SK-N-SH (cell line): ENCODE results near the gene THOC7. TPM values are rescaled to one million over a fixed set of nuclear protein-coding genes. Genes with fewer than 3 reads are reported as not detected.

ENCODE experiments used
- CTCF ChIA-PET: fragments of 300-600, 350-600 bp; formaldehyde crosslinking; extraction: SDS; loops from one replicate; lab custom pipeline; 2021; lab: Yijun Ruan, JAX
- POLR2A ChIA-PET: fragments of 350-600 bp; sonication (Branson Sonifier 250); formaldehyde crosslinking; extraction: SDS; loops from one replicate; lab custom pipeline; 2020; ENCODE audit warnings: antibody characterized with exemption, inconsistent platforms; lab: Yijun Ruan, JAX
- DNase-seq: peaks from one replicate; pipeline ENCODE4 v3.0.0; 2012
- H2AFZ ChIP-seq: fragments of 200-600 bp; sonication (generic); 2 replicates; pipeline ENCODE4 v1.8.1; 2016; ENCODE audit warnings: antibody characterized with exemption, mild to moderate bottlenecking, low read depth
- H3F3A ChIP-seq: fragments of 200-600 bp; sonication (generic); replicated peaks from 2 replicates; pipeline ENCODE3; 2016; ENCODE audit warnings: antibody characterized with exemption, mild to moderate bottlenecking; ENCODE audit not compliant: insufficient read depth
- H3K27ac ChIP-seq, 2 experiments: fragments of 200-500 bp in 1 of 2; fragments of 200-600 bp in 1 of 2; sonication (Bioruptor generic) in 1 of 2; sonication (generic), shearing (Covaris generic) in 1 of 2; 2 replicates each; pipeline versions ENCODE4 v1.5.1 to v1.6.1; 2014 to 2016; ENCODE audit warnings: low read depth in 2 of 2, inconsistent platforms in 1 of 2, low read length in 1 of 2, mild to moderate bottlenecking in 1 of 2, mixed read lengths in 1 of 2
- H3K27me3 ChIP-seq: fragments of 200-600 bp; sonication (generic), shearing (Covaris generic); 2 replicates; pipeline ENCODE4 v1.6.1; 2016; ENCODE audit warnings: mixed run types; ENCODE audit not compliant: insufficient read depth
- H3K36me3 ChIP-seq, 2 experiments: fragments of 200-500 bp in 1 of 2; fragments of 200-600 bp in 1 of 2; sonication (Bioruptor generic) in 1 of 2; sonication (generic) in 1 of 2; replicated peaks in 1 of 2; 2 replicates each; pipeline versions ENCODE3 to v1.5.1; 2014 to 2016; ENCODE audit warnings: low read length in 1 of 2, mild to moderate bottlenecking in 1 of 2; ENCODE audit not compliant: insufficient read depth in 2 of 2, control insufficient read depth in 1 of 2
- H3K4me1 ChIP-seq, 2 experiments: fragments of 200-500 bp in 1 of 2; fragments of 200-600 bp in 1 of 2; sonication (Bioruptor generic) in 1 of 2; sonication (generic), shearing (Covaris generic) in 1 of 2; 2 replicates each; pipeline versions ENCODE4 v1.5.1 to v1.6.1; 2014 to 2016; ENCODE audit warnings: low read depth in 1 of 2, low read length in 1 of 2, mixed run types in 1 of 2; ENCODE audit not compliant: insufficient read depth in 2 of 2, control insufficient read depth in 1 of 2
- H3K4me2 ChIP-seq: fragments of 200-600 bp; sonication (generic), shearing (Covaris generic); 2 replicates; pipeline ENCODE4 v1.6.1; 2017; ENCODE audit warnings: mixed run types
- H3K4me3 ChIP-seq, 2 experiments: fragments of 200-500 bp in 1 of 2; fragments of 200-600 bp in 1 of 2; sonication (Bioruptor generic) in 1 of 2; sonication (generic), shearing (Covaris generic) in 1 of 2; 2 replicates each; pipeline versions ENCODE4 v1.5.1 to v1.8.1; 2014 to 2016; ENCODE audit warnings: low read depth in 2 of 2, inconsistent platforms in 1 of 2, low read length in 1 of 2, mild to moderate bottlenecking in 1 of 2, mixed read lengths in 1 of 2, moderate library complexity in 1 of 2
- H3K79me2 ChIP-seq: fragments of 200-600 bp; sonication (generic); 2 replicates; pipeline ENCODE4 v1.8.1; 2017; ENCODE audit warnings: mild to moderate bottlenecking; ENCODE audit not compliant: insufficient read depth
- H3K9ac ChIP-seq: fragments of 200-600 bp; sonication (generic); 2 replicates; pipeline ENCODE4 v1.6.1; 2017; ENCODE audit warnings: mixed run types
- H3K9me2 ChIP-seq: fragments of 200-600 bp; sonication (generic); 2 replicates; pipeline ENCODE4 v1.6.1; 2017; ENCODE audit warnings: mixed run types
- H3K9me3 ChIP-seq: fragments of 200-600 bp; sonication (generic); 2 replicates; pipeline ENCODE4 v1.6.1; 2017; ENCODE audit warnings: mixed run types, mild to moderate bottlenecking, moderate library complexity
- H4K20me1 ChIP-seq: fragments of 200-600 bp; sonication (generic); 2 replicates; pipeline ENCODE4 v1.6.1; 2017; ENCODE audit warnings: mild to moderate bottlenecking, mixed run types; ENCODE audit not compliant: insufficient read depth
- CHD2 ChIP-seq: fragments of 150-350 bp; IDR thresholded peaks from 2 replicates; pipeline ENCODE4 v1.6.1; 2018; ENCODE audit warnings: low read length; ENCODE audit not compliant: partially characterized antibody
- EP300 ChIP-seq, 2 experiments: IDR thresholded peaks; 2 replicates each; pipeline versions ENCODE4 v1.4.0 to v1.6.1; 2012; ENCODE audit warnings: borderline replicate concordance in 1 of 2, low read depth in 1 of 2, low read length in 1 of 2
- EZH2phosphoT487 ChIP-seq: fragments of 200-600 bp; sonication (generic); IDR thresholded peaks from 2 replicates; pipeline ENCODE4 v1.6.1; 2017; ENCODE audit warnings: low read depth, mixed run types, mild to moderate bottlenecking, antibody characterized with exemption, moderate library complexity, borderline replicate concordance
- FOSL2 ChIP-seq: IDR thresholded peaks from 2 replicates; pipeline ENCODE4 v1.4.0; 2012; ENCODE audit warnings: low read depth, mild to moderate bottlenecking, moderate library complexity, borderline replicate concordance
- FOXJ3 ChIP-seq: sonication (generic); formaldehyde crosslinking; IDR thresholded peaks from 2 replicates; pipeline ENCODE4 v1.5.1; 2020; ENCODE audit warnings: mild to moderate bottlenecking, missing genetic modification reagents
- GATA2 ChIP-seq: sonication (generic); formaldehyde crosslinking; IDR thresholded peaks from 2 replicates; pipeline ENCODE4 v1.5.0; 2020; ENCODE audit warnings: mild to moderate bottlenecking, missing genetic modification reagents
- IRF3 ChIP-seq: fragments of 150-350 bp; IDR thresholded peaks from 2 replicates; pipeline ENCODE4 v1.6.1; 2016; ENCODE audit warnings: mild to moderate bottlenecking, low read depth, low read length
- JUND ChIP-seq: IDR thresholded peaks from 2 replicates; pipeline ENCODE4 v1.4.0; 2012
- MAX ChIP-seq: IDR thresholded peaks from 2 replicates; pipeline ENCODE4 v1.4.0; 2012; ENCODE audit warnings: low read depth
- NFIC ChIP-seq: IDR thresholded peaks from 2 replicates; pipeline ENCODE4 v1.4.0; 2012; ENCODE audit warnings: borderline replicate concordance
- RCOR1 ChIP-seq: fragments of 150-350 bp; IDR thresholded peaks from 2 replicates; pipeline ENCODE4 v1.6.1; 2017; ENCODE audit warnings: antibody characterized with exemption, low read length
- REST ChIP-seq: IDR thresholded peaks from 2 replicates; pipeline ENCODE4 v1.6.1; 2012; ENCODE audit warnings: mild to moderate bottlenecking, low read depth, low read length, moderate library complexity
- RXRA ChIP-seq: IDR thresholded peaks from 2 replicates; pipeline ENCODE4 v1.4.0; 2012; ENCODE audit warnings: low read depth, mild to moderate bottlenecking, borderline replicate concordance
- SMC3 ChIP-seq: IDR thresholded peaks from 2 replicates; pipeline ENCODE4 v1.6.1; 2012; ENCODE audit warnings: low read depth, low read length, improper control_type of control experiment
- TAF1 ChIP-seq: IDR thresholded peaks from 2 replicates; pipeline ENCODE4 v1.6.1; 2012; ENCODE audit warnings: low read depth, mild to moderate bottlenecking, low read length, moderate library complexity, borderline replicate concordance
- TEAD4 ChIP-seq: IDR thresholded peaks from 2 replicates; pipeline ENCODE4 v1.4.0; 2012; ENCODE audit warnings: mild to moderate bottlenecking, borderline replicate concordance; ENCODE audit not compliant: insufficient read depth
- USF1 ChIP-seq: IDR thresholded peaks from 2 replicates; pipeline ENCODE4 v1.4.0; 2012; ENCODE audit warnings: low read depth, borderline replicate concordance
- USF2 ChIP-seq: fragments of 150-350 bp; IDR thresholded peaks from 2 replicates; pipeline ENCODE4 v1.6.1; 2017; ENCODE audit warnings: antibody characterized with exemption, low read length, low read depth, borderline replicate concordance
- ZBTB33 ChIP-seq: IDR thresholded peaks from 2 replicates; pipeline ENCODE4 v1.4.0; 2012; ENCODE audit warnings: low read depth, borderline replicate concordance
- WGBS: methylation state at CpG from one replicate; pipeline ENCODE4 v1.1.6; 2017; ENCODE audit warnings: low lambda C conversion rate; 5-methylcytosine and 5-hydroxymethylcytosine counted together
- polyA plus RNA-seq, 3 experiments: library from polyadenylated mRNA; depleted of rRNA; stranded (reverse); fragments of >200 nt; gene quantifications; 2 replicates each; pipeline ENCODE4 v1.2.3, GENCODE V29; 2012

THOC7 gene
- polyA plus RNA-seq, 1 of the 3 experiments (the other 2 are of a cell fraction) = 35.6 TPM

- H2AFZ ChIP-seq = no peak overlapping the region
- H3K79me2 ChIP-seq = peaks cover 29% of the 10 kb centered on the region
- peaks cover 0 to 4% of the 10 kb centered on the region in 2 experiments for H3K36me3 ChIP-seq
- POLR2A ChIA-PET = no interaction called here
- H3K4me1 ChIP-seq = no peaks in the 10 kb centered on the region; a peak in 1 of 4 replicates
- no peaks in the 10 kb centered on the region for H3K9me3 ChIP-seq
- CTCF ChIA-PET = interaction anchor here (1.2 kb wide), 1 partner anchor 101 kb away, joined by 5 read pairs; no protein-coding TSS in a partner anchor
- TF ChIP-seq TEAD4 (no peak), RXRA (no peak), EZH2phosphoT487 (no peak), MAX (no peak), FOXJ3 (CRISPR knock-in tag) (no peak), JUND (no peak), SMC3 (no peak), USF2 (no peak), ZBTB33 (no peak), EP300 (IDR thresholded peaks at IDR 0.05; ENCODE audit: borderline replicate concordance in 1 of 2, low read depth in 1 of 2, low read length in 1 of 2) (no peak), USF1 (no peak), NFIC (no peak), GATA2 (CRISPR knock-in tag) (no peak), REST (no peak), CHD2 (no peak), FOSL2 (no peak), IRF3 (no peak), RCOR1 (no peak), TAF1 (no peak)
- H3K9me2 ChIP-seq = no peaks in the 10 kb centered on the region
- no peak overlapping the region for H3K4me2 ChIP-seq
- H4K20me1 ChIP-seq = peaks cover 8% of the 10 kb centered on the region
- WGBS = 96% methylated on average over 1 of the region's 1 CpG
- H3K9ac ChIP-seq = no peak overlapping the region
- no peak overlapping the region for H3K4me3 ChIP-seq
- no peaks in the 10 kb centered on the region for H3F3A ChIP-seq
- no peaks in the 10 kb centered on the region for H3K27me3 ChIP-seq
- DNase-seq = no peak
- no peak overlapping the region for H3K27ac ChIP-seq
Measured at GRCh38 chr3:63892773-63893352, 29.3 kb upstream of the THOC7 start.
